Panc1 (cell line): Measurements from ENCODE around the gene TSPAN17. TPM values are rescaled to one million over a fixed set of nuclear protein-coding genes. Genes with fewer than 3 reads are reported as not detected.

ENCODE experiments used
- ATAC-seq: fragments of 200-7000 bp; cut with Tn5 transposase; 2 replicates; pipeline ENCODE4 v1.9.1; 2020; ENCODE audit warnings: mild to moderate bottlenecking, moderate library complexity
- BruUV-seq: library from RNA; stranded (reverse); fragments of 400-500 nt; replicated peaks from 2 replicates; lab custom pipeline; 2021; lab: Mats Ljungman, UMichigan
- CTCF ChIA-PET: fragments of 300-600 bp; sonication (Branson Sonifier 250); formaldehyde crosslinking; loops from one replicate; lab custom pipeline; 2022; ENCODE audit warnings: antibody characterized with exemption; lab: Charles Lee
- POLR2A ChIA-PET: fragments of 300-600 bp; sonication (Branson Sonifier 250); formaldehyde crosslinking; loops from one replicate; lab custom pipeline; 2022; ENCODE audit warnings: antibody characterized with exemption; lab: Charles Lee
- DNase-seq: peaks from one replicate; pipeline ENCODE4 v3.0.0-alpha.2; 2010; ENCODE audit warnings: low read depth, low spot score
- H3K27ac ChIP-seq: 2 replicates; pipeline ENCODE4 v1.5.1; 2011; ENCODE audit warnings: mild to moderate bottlenecking, low read length, inconsistent platforms
- H3K27me3 ChIP-seq: fragments of 200-500 bp; sonication (Bioruptor generic); 2 replicates; pipeline ENCODE4 v1.6.0; 2014; ENCODE audit warnings: low read length, inconsistent platforms; ENCODE audit not compliant: control insufficient read depth, insufficient read depth
- H3K36me3 ChIP-seq: fragments of 200-500 bp; sonication (Bioruptor generic); 2 replicates; pipeline ENCODE4 v1.5.1; 2014; ENCODE audit warnings: inconsistent platforms, mild to moderate bottlenecking, low read length, moderate library complexity; ENCODE audit not compliant: control insufficient read depth, insufficient read depth
- H3K4me1 ChIP-seq: 2 replicates; pipeline ENCODE4 v1.5.1; 2011; ENCODE audit warnings: inconsistent platforms, mild to moderate bottlenecking, low read length, moderate library complexity; ENCODE audit not compliant: control insufficient read depth, insufficient read depth
- H3K4me3 ChIP-seq, 2 experiments: 2 replicates each; pipeline ENCODE4 v1.5.1; 2011 to 2012; ENCODE audit warnings: low read depth in 2 of 2, low read length in 2 of 2, mild to moderate bottlenecking in 2 of 2, inconsistent platforms in 1 of 2, moderate library complexity in 1 of 2
- H3K9me3 ChIP-seq: fragments of 200-500 bp; sonication (Bioruptor generic); 2 replicates; pipeline ENCODE4 v1.5.1; 2014; ENCODE audit warnings: low read depth, mild to moderate bottlenecking, inconsistent platforms, low read length, moderate library complexity; ENCODE audit not compliant: control insufficient read depth, insufficient read depth
- POLR2AphosphoS5 ChIP-seq: IDR thresholded peaks from 2 replicates; pipeline ENCODE4 v1.6.1; 2012; ENCODE audit warnings: mild to moderate bottlenecking, low read depth, low read length, moderate library complexity
- SIN3A ChIP-seq: IDR thresholded peaks from 2 replicates; pipeline ENCODE4 v1.6.1; 2012; ENCODE audit warnings: low read depth, mild to moderate bottlenecking, low read length, moderate library complexity, borderline replicate concordance; ENCODE audit not compliant: insufficient read depth
- TCF7L2 ChIP-seq: IDR thresholded peaks from 2 replicates; pipeline ENCODE4 v1.6.1; 2011; ENCODE audit warnings: mild to moderate bottlenecking, low read depth, low read length, inconsistent platforms
- in situ Hi-C: cut with HindIII; loops from 2 replicates; pipeline ENCODE4 v1.10.0; 2016; ENCODE audit warnings: low sequenced_read_pairs, low pct_unique_long_range_greater_than_20kb
- intact Hi-C: fragments of 100-400 bp; cut with micrococcal nuclease; formaldehyde crosslinking; loops from one replicate; pipeline ENCODE4 v1.10.0; 2022; ENCODE audit not compliant: unreplicated experiment
- total RNA-seq: library from RNA; stranded (reverse); gene quantifications from one replicate; pipeline ENCODE4 v1.2.1, GENCODE V29; 2021; ENCODE audit not compliant: unreplicated experiment
- TF ChIP-seq, protein P1 (sequence below): fragments of 450-650 bp; IDR thresholded peaks from 2 replicates; pipeline ENCODE4 v1.5.1; 2017; ENCODE audit warnings: mild to moderate bottlenecking
- TF ChIP-seq, protein P2 (sequence below), 2 experiments: IDR thresholded peaks; 2 replicates each; pipeline ENCODE4 v1.6.1; 2011 to 2012; ENCODE audit warnings: low read depth in 2 of 2, control low read depth in 1 of 2, low read length in 1 of 2, mild to moderate bottlenecking in 1 of 2, moderate library complexity in 1 of 2; ENCODE audit not compliant: insufficient read depth in 1 of 2

TSPAN17 gene
- total RNA-seq, 1 experiment from 2014 or later, result 64.7 TPM

DNA sequence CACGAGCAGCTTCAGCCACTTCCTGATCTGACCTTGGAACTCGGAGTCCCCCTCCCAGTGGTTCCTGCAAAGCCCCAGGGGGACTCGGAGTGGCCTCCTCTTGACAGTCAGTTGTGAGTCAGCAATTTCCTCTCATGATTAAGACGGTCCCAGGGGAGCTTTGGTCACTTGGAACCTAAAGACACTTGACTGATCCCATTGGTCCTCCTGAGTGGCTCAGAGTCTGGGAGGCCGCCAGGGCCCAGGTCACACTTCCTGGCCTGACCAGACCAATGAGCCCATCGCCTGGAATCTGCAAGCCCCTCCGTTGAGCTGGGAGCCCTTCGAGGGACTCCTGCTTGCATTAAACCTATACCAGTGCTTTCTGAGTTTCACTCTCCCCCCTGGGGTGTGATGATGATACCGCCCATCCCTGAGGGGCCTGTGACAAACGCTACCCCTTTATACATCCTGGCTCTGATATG is 29.1 kb downstream of the TSPAN17 start:
- ChIA-PET POLR2A (no interaction called here), CTCF (interaction anchor here (1.4 kb wide), 1 partner anchor 16 kb away, joined by 3 read pairs; no protein-coding TSS in a partner anchor)
- intact Hi-C loops, result no loop called here
- H3K36me3 ChIP-seq, result no peaks in the 10 kb centered on the region
- TF ChIP-seq SIN3A (no peak), TCF7L2 (no peak), POLR2AphosphoS5 (no peak)
- TF ChIP-seq, protein P1, sequence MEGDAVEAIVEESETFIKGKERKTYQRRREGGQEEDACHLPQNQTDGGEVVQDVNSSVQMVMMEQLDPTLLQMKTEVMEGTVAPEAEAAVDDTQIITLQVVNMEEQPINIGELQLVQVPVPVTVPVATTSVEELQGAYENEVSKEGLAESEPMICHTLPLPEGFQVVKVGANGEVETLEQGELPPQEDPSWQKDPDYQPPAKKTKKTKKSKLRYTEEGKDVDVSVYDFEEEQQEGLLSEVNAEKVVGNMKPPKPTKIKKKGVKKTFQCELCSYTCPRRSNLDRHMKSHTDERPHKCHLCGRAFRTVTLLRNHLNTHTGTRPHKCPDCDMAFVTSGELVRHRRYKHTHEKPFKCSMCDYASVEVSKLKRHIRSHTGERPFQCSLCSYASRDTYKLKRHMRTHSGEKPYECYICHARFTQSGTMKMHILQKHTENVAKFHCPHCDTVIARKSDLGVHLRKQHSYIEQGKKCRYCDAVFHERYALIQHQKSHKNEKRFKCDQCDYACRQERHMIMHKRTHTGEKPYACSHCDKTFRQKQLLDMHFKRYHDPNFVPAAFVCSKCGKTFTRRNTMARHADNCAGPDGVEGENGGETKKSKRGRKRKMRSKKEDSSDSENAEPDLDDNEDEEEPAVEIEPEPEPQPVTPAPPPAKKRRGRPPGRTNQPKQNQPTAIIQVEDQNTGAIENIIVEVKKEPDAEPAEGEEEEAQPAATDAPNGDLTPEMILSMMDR, result no peak
- TF ChIP-seq, protein P2, sequence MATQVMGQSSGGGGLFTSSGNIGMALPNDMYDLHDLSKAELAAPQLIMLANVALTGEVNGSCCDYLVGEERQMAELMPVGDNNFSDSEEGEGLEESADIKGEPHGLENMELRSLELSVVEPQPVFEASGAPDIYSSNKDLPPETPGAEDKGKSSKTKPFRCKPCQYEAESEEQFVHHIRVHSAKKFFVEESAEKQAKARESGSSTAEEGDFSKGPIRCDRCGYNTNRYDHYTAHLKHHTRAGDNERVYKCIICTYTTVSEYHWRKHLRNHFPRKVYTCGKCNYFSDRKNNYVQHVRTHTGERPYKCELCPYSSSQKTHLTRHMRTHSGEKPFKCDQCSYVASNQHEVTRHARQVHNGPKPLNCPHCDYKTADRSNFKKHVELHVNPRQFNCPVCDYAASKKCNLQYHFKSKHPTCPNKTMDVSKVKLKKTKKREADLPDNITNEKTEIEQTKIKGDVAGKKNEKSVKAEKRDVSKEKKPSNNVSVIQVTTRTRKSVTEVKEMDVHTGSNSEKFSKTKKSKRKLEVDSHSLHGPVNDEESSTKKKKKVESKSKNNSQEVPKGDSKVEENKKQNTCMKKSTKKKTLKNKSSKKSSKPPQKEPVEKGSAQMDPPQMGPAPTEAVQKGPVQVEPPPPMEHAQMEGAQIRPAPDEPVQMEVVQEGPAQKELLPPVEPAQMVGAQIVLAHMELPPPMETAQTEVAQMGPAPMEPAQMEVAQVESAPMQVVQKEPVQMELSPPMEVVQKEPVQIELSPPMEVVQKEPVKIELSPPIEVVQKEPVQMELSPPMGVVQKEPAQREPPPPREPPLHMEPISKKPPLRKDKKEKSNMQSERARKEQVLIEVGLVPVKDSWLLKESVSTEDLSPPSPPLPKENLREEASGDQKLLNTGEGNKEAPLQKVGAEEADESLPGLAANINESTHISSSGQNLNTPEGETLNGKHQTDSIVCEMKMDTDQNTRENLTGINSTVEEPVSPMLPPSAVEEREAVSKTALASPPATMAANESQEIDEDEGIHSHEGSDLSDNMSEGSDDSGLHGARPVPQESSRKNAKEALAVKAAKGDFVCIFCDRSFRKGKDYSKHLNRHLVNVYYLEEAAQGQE (IDR thresholded peaks at IDR 0.05; ENCODE audit: insufficient read depth in 1 of 2, low read depth in 2 of 2, low read length in 1 of 2), result no peak
- no TSS peak for BruUV-seq
- H3K9me3 ChIP-seq, result no peaks in the 10 kb centered on the region
- H3K4me1 ChIP-seq, result no peaks in the 10 kb centered on the region
- no peak overlapping the region for H3K4me3 ChIP-seq
- DNase-seq (no peak), ATAC-seq (peak; percentile 29)
- H3K27me3 ChIP-seq, result no peaks in the 10 kb centered on the region
- no peak overlapping the region for H3K27ac ChIP-seq
- in situ Hi-C loops, result no loop called here

DNA sequence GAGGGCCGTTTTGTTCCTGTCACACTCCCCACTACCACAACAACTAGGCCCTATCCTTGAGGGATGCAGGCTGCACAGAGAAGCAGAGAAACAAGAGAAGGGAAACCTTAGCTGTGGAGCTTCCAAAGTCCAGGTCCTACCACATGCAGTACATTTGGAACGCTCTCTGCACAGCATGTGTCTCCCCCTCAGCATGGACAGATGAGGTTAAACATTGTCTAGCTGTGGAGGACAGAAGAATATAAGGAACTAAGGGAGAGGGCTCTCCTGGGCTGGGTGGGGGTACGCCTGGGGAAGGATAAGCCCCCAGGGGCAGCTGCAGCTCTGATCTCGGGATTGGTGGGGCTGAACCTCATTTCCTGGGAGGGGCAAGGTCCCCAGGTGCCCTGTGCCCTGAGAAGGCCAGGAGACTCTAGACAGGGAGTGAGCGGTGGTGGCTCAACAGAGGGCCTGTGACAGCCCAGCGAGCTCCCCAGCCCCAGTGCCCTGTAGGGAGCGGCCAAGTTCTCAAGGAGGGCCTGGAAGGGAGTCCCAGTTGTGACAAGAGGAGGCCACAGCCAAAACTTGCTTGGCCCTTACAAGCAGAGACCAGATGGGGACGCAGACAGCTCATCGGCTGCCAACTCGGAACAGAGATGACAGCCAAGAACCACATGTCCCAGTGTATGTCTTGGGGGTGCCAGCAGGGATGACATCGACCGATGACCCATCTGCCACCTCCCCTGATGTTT is 30.1 kb downstream of the TSPAN17 start:
- in situ Hi-C loops, result no loop called here
- BruUV-seq, result no TSS peak
- Histone ChIP-seq H3K4me1 (no peaks in the 10 kb centered on the region), H3K9me3 (no peaks in the 10 kb centered on the region), H3K27ac (no peak overlapping the region), H3K36me3 (no peaks in the 10 kb centered on the region), H3K27me3 (no peaks in the 10 kb centered on the region), H3K4me3 (no peak overlapping the region)
- DNase-seq (no peak), ATAC-seq (no peak)
- ChIA-PET POLR2A (no interaction called here), CTCF (interaction anchor here (0.6 to 0.7 kb wide), 2 partner anchors 17 to 334 kb away, joined by 3 to 4 read pairs; no protein-coding TSS in a partner anchor)
- intact Hi-C loops, result no loop called here
- TF ChIP-seq SIN3A (no peak), POLR2AphosphoS5 (no peak), TCF7L2 (no peak)
- TF ChIP-seq, protein P2 (IDR thresholded peaks at IDR 0.05; ENCODE audit: insufficient read depth in 1 of 2, low read depth in 2 of 2, low read length in 1 of 2), result no peak
- TF ChIP-seq, protein P1, result no peak
